ENCODE data around the gene MAPRE3.
A peak's percentile ranks its signal among the peaks of the same experiment; 100 is the strongest.
"Not testable (repeated sequence)": the region's sequence is repeated elsewhere in the genome, so short reads cannot be mapped to it uniquely, and the experiment has no call there.

The MAPRE3 gene

GRCh38 chr2:26922405-26923188 lies 47.8 kb upstream of the MAPRE3 start:
- ATAC-seq: peak; percentile 94
- no peak for TF ChIP-seq CSRNP3 (CRISPR knock-in tag; IDR thresholded peaks at IDR 0.05)

- not testable (repeated sequence) for ATAC-seq
These were observed 47.3 kb upstream of the MAPRE3 start for GRCh38 chr2:26923189-26923466.

GRCh38 chr2:26924731-26925099 lies 45.7 kb upstream of the MAPRE3 start:
- no peak for TF ChIP-seq ZNF70 (CRISPR knock-in tag; IDR thresholded peaks at IDR 0.05)
- TF ChIP-seq PPARA (CRISPR knock-in tag; IDR thresholded peaks at IDR 0.05; ENCODE audit: borderline replicate concordance): no peak
- TF ChIP-seq CREB5 (CRISPR knock-in tag; IDR thresholded peaks at IDR 0.05; ENCODE audit: low read depth): no peak
- no peak for TF ChIP-seq TOX (CRISPR knock-in tag; IDR thresholded peaks at IDR 0.05; ENCODE audit: borderline replicate concordance)
- no peak for TF ChIP-seq ARNTL (CRISPR knock-in tag; IDR thresholded peaks at IDR 0.05; ENCODE audit: borderline replicate concordance, low read depth)
- no peak for TF ChIP-seq SNAI2 (CRISPR knock-in tag; IDR thresholded peaks at IDR 0.05)
- no peak for TF ChIP-seq ZC3H10 (CRISPR knock-in tag; IDR thresholded peaks at IDR 0.05)
- no peak for TF ChIP-seq ZNF8 (CRISPR knock-in tag; IDR thresholded peaks at IDR 0.05)
- no peak for TF ChIP-seq TCF4 (CRISPR knock-in tag; IDR thresholded peaks at IDR 0.05; ENCODE audit: borderline replicate concordance)
- TF ChIP-seq ZNF565 (CRISPR knock-in tag; conservative IDR thresholded peaks at IDR 0.05; ENCODE audit: low read depth): no peak
- no peak for TF ChIP-seq CSDC2 (CRISPR knock-in tag; IDR thresholded peaks at IDR 0.05)
- no peak for TF ChIP-seq POU6F1 (CRISPR knock-in tag; IDR thresholded peaks at IDR 0.05; ENCODE audit: borderline replicate concordance, low read depth)
- TF ChIP-seq TSHZ2 (CRISPR knock-in tag; IDR thresholded peaks at IDR 0.05): no peak
- no peak for TF ChIP-seq GLIS3 (CRISPR knock-in tag; IDR thresholded peaks at IDR 0.05)
- TF ChIP-seq ISL1 (CRISPR knock-in tag; IDR thresholded peaks at IDR 0.05): no peak
- no peak for TF ChIP-seq ESRRG (CRISPR knock-in tag; IDR thresholded peaks at IDR 0.05)
- TF ChIP-seq ZFP30 (CRISPR knock-in tag; IDR thresholded peaks at IDR 0.05): no peak
- no peak for TF ChIP-seq CSRNP3 (CRISPR knock-in tag; IDR thresholded peaks at IDR 0.05)
- no peak for TF ChIP-seq RARB (CRISPR knock-in tag; IDR thresholded peaks at IDR 0.05)
- no peak for ATAC-seq

- peak; percentile 44 for ATAC-seq
These were observed 45.2 kb upstream of the MAPRE3 start for GRCh38 chr2:26925100-26925791.

More at GRCh38 chr2:26925100-26925791, 45.2 kb upstream of the MAPRE3 start:
- no peak for TF ChIP-seq PATZ1 (CRISPR knock-in tag; IDR thresholded peaks at IDR 0.05; ENCODE audit: borderline replicate concordance)
- TF ChIP-seq GLIS3 (CRISPR knock-in tag; IDR thresholded peaks at IDR 0.05): no peak
- no peak for TF ChIP-seq ZNF70 (CRISPR knock-in tag; IDR thresholded peaks at IDR 0.05)
- TF ChIP-seq SNAI2 (CRISPR knock-in tag; IDR thresholded peaks at IDR 0.05): no peak
- no peak for TF ChIP-seq TOX (CRISPR knock-in tag; IDR thresholded peaks at IDR 0.05; ENCODE audit: borderline replicate concordance)
- TF ChIP-seq PPARA (CRISPR knock-in tag; IDR thresholded peaks at IDR 0.05; ENCODE audit: borderline replicate concordance): no peak
- TF ChIP-seq ZNF565 (CRISPR knock-in tag; conservative IDR thresholded peaks at IDR 0.05; ENCODE audit: low read depth): no peak
- TF ChIP-seq BACH2 (CRISPR knock-in tag; IDR thresholded peaks at IDR 0.05; ENCODE audit: borderline replicate concordance): no peak
- no peak for TF ChIP-seq ISL1 (CRISPR knock-in tag; IDR thresholded peaks at IDR 0.05)

Data from SK-N-SH treated with all-trans-retinoic acid at 6 μM for 48 hours (cell line).